H1 (cell line): ENCODE measurements around the gene HIVEP2.

Experiments
- EZH2 ChIP-seq: fragments of 200-600 bp; sonication (generic); IDR thresholded peaks from 2 replicates; pipeline ENCODE4 v1.7.1; 2012; ENCODE audit warnings: low read depth, mild to moderate bottlenecking, moderate library complexity, low read length, inconsistent platforms; ENCODE audit not compliant: severe bottlenecking
- NRF1 ChIP-seq: IDR thresholded peaks from 2 replicates; pipeline ENCODE4 v1.6.1; 2011; ENCODE audit warnings: mild to moderate bottlenecking, low read depth, low read length, improper control_type of control experiment
- SUZ12 ChIP-seq: fragments of 200-600 bp; sonication (generic); IDR thresholded peaks from 2 replicates; pipeline ENCODE4 v1.6.1; 2012; ENCODE audit warnings: mild to moderate bottlenecking, inconsistent platforms, low read length, moderate library complexity, mixed read lengths
- TAF1 ChIP-seq: IDR thresholded peaks from 2 replicates; pipeline ENCODE4 v1.6.1; 2011; ENCODE audit warnings: mild to moderate bottlenecking, low read depth, low read length

DNA sequence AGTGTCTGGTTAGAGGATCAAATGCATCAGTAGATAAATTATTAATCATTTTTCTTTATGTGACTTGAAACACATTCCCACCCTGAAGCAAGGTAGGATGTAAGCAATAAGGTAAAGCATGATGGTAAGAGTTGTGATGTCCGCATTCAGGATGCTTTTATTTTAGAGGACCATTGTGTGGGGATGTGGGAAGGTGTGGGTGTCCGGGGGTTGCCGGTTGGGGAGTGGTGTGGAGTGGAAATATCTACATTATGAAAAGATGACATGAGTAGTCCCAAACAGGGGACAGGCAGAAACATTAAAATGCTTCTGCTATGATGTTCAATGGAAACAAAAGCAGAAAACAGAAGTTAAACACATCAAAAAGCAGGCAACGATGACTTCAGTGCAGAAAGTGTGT lies 215.4 kb downstream of the HIVEP2 start:
- TF ChIP-seq TAF1, result no peak
- no peak for TF ChIP-seq EZH2
- no peak for TF ChIP-seq SUZ12
- TF ChIP-seq NRF1, result no peak
